HG02884 (cell line): Measurements from ENCODE around the gene PSMB2.
"Not testable (repeated sequence)": the region's sequence is repeated elsewhere in the genome, so short reads cannot be mapped to it uniquely, and the experiment has no call there.

ENCODE experiments used
- ATAC-seq: cut with Tn5 transposase; IDR thresholded peaks from one replicate; pipeline ENCODE4 v1.9.1; 2021; ENCODE audit warnings: mild to moderate bottlenecking, moderate library complexity; ENCODE audit not compliant: unreplicated experiment

Gene PSMB2

DNA sequence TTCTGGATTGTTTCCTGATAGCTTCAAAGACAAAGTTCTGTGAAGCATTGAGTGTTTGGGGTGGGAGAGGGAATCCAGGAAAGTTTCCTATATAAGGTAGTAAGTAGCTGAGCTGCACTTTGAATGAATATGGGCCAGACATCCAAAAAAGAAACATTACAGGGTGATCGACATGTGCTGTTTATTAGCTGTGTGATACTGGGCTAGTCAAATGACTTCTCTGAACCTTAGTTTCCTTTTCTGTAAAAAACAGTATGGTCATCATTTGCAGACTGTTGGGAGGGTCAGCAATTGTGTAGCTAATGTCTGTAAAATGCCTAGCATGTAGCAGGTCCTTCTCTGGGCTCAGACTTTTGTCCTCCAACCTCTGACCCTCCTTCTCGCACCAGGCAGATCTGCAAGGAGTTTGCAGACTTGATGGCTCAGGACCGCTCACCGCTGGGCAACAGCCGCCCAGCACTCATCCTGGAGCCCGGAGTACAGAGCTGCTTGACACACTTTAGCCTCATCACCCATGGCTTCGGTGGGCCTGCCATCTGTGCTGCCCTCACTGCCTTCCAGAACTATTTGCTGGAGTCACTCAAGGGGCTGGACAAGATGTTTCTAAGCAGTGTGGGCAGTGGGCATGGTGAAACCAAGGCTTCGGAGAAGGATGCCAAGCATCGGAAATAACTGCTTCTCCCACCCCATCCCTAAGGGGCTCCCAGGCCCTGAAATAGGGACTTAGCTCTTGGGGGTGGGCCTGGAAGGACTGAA is 47.1 kb downstream of the PSMB2 start:
- ATAC-seq, result no peak

- ATAC-seq, result no peak
Observed at GRCh38 chr1:35592991-35593769, 48.1 kb downstream of the PSMB2 start.

DNA sequence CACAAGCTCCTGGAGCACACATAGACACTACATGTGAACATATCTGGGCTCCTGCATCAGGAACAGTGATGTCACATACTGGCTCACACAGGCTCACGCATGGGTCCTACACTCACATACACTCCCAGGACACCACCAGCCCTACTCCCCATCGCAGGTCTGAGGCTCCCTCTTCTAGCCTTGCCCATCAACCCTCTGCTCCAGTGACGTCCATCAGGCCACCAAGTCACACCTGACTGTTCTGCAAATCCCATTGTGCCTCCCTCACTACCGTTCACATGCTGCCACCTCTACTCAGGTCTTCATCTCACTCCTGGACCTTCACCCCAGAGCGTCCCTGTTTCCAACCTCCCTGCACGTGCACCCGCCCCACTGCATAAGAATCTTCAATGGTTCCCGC is 50.1 kb downstream of the PSMB2 start:
- ATAC-seq, result no peak

DNA sequence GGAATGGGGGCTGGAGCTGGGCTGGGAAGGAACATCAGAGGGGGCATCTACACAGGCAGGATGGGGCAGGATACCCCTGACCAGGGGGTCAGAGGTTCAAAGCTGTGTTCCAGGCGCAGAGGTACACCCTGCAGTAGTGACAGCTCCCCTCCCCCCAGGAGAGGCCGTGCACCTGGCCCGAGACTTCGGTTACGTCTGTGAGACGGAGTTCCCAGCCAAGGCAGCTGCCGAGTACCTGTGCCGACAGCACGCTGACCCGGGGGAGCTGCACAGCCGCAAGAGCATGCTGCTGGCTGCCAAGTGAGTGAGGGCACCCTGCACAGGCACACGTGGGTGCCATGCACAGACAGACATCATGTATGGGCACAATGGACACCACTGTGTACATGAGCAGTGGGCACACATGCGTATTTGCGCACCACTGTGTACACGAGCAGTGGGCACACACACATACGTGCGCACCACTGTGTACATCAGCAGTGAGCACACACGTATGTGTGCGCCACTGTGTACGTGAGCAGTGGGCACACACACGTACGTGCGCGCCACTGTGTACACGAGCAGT is 50.8 kb downstream of the PSMB2 start:
- no peak for ATAC-seq

- no peak for ATAC-seq
Observed at GRCh38 chr1:35589516-35590427, 51.6 kb downstream of the PSMB2 start.

GRCh38 chr1:35588197-35588910 is 53.0 kb downstream of the PSMB2 start:
- no peak for ATAC-seq

- no peak for ATAC-seq
Observed at GRCh38 chr1:35587736-35588135, 53.6 kb downstream of the PSMB2 start.

- ATAC-seq, result no peak
Observed at GRCh38 chr1:35586808-35587207, 54.5 kb downstream of the PSMB2 start.

DNA sequence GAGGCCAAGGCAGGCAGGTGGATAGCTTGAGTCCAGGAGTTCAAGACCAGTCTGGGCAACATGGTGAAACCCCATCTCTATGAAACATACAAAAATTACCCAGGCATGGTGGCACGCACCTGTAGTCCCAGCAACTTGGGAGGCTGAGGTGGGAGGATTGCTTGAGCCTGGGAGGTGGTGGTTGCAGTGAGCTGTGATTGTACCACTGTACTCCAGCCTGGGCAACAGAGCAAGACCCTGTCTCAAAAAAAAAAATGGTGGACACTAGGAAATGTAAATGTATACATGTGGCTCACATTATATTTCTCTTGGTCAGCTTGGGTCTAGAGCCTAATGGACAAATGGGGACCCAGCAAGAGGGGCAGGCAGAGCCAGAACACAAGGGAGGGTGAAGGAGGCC is 55.5 kb downstream of the PSMB2 start:
- ATAC-seq, result not testable (repeated sequence)

- ATAC-seq, result no peak
Observed at GRCh38 chr1:35585281-35585680, 56.0 kb downstream of the PSMB2 start.

DNA sequence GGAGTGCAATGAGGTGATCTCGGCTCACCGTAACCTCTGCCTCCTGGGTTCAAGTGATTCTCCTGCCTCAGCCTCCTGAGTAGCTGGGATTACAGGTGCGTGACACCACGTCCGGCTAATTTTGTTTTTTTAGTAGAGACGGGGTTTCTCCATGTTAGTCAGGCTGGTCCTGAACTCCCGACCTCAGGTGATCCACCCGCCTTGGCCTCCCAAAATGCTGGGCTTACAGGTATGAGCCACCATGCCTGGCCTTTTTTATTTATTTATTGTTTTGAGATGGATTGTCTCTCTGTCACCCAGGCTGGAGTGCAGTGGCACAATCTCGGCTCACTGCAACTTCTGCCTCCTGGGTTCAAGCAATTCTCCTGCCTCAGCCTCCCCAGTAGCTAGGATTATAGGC is 59.7 kb downstream of the PSMB2 start:
- ATAC-seq, result not testable (repeated sequence)

- no peak for ATAC-seq
Observed at GRCh38 chr1:35580949-35581388, 60.4 kb downstream of the PSMB2 start.

DNA sequence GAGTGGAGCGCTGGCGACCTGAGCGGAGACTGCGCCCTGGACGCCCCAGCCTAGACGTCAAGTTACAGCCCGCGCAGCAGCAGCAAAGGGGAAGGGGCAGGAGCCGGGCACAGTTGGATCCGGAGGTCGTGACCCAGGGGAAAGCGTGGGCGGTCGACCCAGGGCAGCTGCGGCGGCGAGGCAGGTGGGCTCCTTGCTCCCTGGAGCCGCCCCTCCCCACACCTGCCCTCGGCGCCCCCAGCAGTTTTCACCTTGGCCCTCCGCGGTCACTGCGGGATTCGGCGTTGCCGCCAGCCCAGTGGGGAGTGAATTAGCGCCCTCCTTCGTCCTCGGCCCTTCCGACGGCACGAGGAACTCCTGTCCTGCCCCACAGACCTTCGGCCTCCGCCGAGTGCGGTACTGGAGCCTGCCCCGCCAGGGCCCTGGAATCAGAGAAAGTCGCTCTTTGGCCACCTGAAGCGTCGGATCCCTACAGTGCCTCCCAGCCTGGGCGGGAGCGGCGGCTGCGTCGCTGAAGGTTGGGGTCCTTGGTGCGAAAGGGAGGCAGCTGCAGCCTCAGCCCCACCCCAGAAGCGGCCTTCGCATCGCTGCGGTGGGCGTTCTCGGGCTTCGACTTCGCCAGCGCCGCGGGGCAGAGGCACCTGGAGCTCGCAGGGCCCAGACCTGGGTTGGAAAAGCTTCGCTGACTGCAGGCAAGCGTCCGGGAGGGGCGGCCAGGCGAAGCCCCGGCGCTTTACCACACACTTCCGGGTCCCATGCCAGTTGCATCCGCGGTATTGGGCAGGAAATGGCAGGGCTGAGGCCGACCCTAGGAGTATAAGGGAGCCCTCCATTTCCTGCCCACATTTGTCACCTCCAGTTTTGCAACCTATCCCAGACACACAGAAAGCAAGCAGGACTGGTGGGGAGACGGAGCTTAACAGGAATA is 64.0 kb downstream of the PSMB2 start:
- ATAC-seq, result no peak

- not testable (repeated sequence) for ATAC-seq
Observed at GRCh38 chr1:35576766-35577070, 64.6 kb downstream of the PSMB2 start.

DNA sequence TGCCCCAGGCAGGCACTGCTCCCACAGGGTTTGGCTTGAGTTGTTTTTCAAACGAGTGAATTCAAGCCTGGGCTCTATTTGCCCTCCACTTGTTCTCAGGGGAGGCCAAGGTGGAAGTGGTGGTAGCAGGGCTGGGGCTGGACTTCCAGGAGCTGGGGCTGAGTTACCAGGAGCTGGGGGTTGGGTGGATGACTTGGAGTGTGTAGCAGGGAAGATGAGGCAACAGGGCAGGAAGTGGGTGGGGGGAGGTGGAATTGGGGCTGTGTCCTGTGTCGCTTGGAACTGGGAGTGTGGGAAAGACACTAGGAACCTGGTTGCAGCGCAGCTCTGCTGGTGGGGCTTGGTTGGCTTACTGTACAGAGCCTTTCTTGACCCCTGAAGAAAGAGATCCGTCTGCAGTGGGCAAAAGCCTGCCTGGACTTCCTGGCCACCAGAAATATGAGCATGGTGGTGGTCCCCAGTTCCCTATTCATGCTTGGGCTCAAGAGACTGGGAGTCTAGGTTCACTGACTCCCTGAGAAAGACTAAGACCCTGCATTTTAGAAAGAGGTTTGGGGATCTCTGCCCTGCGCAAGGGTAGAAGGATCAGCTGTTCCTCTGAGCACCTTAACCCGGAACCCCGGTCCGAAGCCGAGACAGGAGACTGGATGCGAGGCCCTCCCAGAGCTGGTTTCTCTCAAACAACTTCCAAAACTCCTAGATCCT is 65.1 kb downstream of the PSMB2 start:
- ATAC-seq, result no peak

- ATAC-seq, result no peak
Observed at GRCh38 chr1:35575416-35575958, 65.8 kb downstream of the PSMB2 start.

DNA sequence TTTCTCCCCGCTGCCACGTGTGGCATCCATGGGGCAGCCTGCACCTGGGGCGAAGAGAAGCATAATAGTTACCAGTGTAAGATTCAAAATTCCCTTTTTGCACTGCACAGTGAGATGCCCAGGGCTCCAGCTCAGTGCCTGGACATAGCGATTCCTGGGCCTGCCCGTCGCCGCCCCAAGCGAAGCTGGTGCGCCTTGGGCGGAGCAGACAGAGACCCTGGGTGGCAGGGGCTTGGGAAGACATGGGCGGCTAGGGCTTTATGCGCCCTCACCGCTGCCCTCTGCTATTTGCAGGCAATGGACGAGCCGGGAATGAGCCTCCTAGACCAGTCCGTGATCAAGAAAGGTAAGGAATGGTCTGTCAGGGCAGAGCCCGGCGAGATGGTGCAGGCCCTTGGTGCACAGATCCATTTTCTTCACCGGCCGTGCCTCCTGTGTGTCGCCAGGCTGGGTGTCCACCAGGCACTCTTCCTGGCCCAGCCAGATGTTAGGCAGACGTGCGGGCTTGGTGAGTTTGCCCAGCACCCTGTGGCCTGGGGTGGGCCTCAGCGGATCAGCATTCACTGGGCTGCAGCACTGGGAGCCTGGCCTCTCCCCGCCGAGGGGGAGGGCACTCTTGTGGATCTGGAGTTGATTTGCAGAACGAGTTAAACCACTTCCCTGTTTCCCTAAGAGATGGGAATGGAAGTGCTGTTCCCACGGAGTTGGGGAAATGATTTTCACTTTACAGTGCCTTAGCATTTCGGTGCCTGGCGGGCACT is 66.5 kb downstream of the PSMB2 start:
- ATAC-seq, result no peak
